Measurements from ENCODE around the gene SUOX.
A peak's percentile ranks its signal among the peaks of the same experiment; 100 is the strongest.
"Not testable (repeated sequence)": the region's sequence is repeated elsewhere in the genome, so short reads cannot be mapped to it uniquely, and the experiment has no call there.

SUOX gene

GRCh38 chr12:56021889-56022497, 24.9 kb downstream of the SUOX start:
- no peak for DNase-seq

- DNase-seq: no peak
Measured at GRCh38 chr12:56028511-56029165, 31.6 kb downstream of the SUOX start.

GRCh38 chr12:56029166-56029519, 32.1 kb downstream of the SUOX start:
- no peak for DNase-seq

GRCh38 chr12:56029666-56030293, 32.7 kb downstream of the SUOX start:
- peak; percentile 28 to 36 for DNase-seq

GRCh38 chr12:56031987-56032386, 34.9 kb downstream of the SUOX start:
- DNase-seq: peak in 1 of 2 experiments; percentile 13

GRCh38 chr12:56034586-56035332, 37.7 kb downstream of the SUOX start:
- no peak for DNase-seq

GRCh38 chr12:56037161-56037560, 40.1 kb downstream of the SUOX start:
- DNase-seq: no peak

- DNase-seq: no peak
Measured at GRCh38 chr12:56038022-56038655, 41.1 kb downstream of the SUOX start.

GRCh38 chr12:56040151-56040550, 43.1 kb downstream of the SUOX start:
- no peak for DNase-seq

GRCh38 chr12:56040963-56041551, 44.0 kb downstream of the SUOX start:
- no peak for DNase-seq

- DNase-seq: peak; percentile 81 to 86
Measured at GRCh38 chr12:56041552-56042429, 44.7 kb downstream of the SUOX start, which contains the start of gene RPS26. RPS26 (plus strand) TSS chr12:56041918; CDS start chr12:56042167, 249 bp downstream.

- not testable (repeated sequence) for DNase-seq
Measured at GRCh38 chr12:56042430-56042813, 45.3 kb downstream of the SUOX start.

- DNase-seq: no peak
Measured at GRCh38 chr12:56042843-56043242, 45.8 kb downstream of the SUOX start.

- DNase-seq: no peak
Measured at GRCh38 chr12:56046027-56046780, 49.1 kb downstream of the SUOX start.

- DNase-seq: no peak
Measured at GRCh38 chr12:56053407-56053893, 56.4 kb downstream of the SUOX start.

All from activated CD4-positive, alpha-beta T cell treated with anti-CD3 and anti-CD28 coated beads, Interleukin-2, amount 50 U/mL, for 4 hours (primary cell).